Gastroesophageal sphincter (tissue), 4 donors: ENCODE data around the gene INA. TPM values are rescaled to one million over a fixed set of nuclear protein-coding genes. Genes with fewer than 3 reads are reported as not detected.
"Not testable (repeated sequence)": the region's sequence is repeated elsewhere in the genome, so short reads cannot be mapped to it uniquely, and the experiment has no call there.

Source experiments
- ATAC-seq: fragments of 150-250 bp; one replicate; pipeline ENCODE4 v1.9.1; 2016; ENCODE audit warnings: mild to moderate bottlenecking, moderate library complexity
- H3K27ac ChIP-seq, 4 donors: fragments of 200-600 bp; sonication (generic) in 3 of 4; 1 replicate in 3 of 4; 2 replicates in 1 of 4; pipeline ENCODE4 v1.5.1; 2016 to 2019
- H3K27me3 ChIP-seq: fragments of 200-600 bp; sonication (generic); one replicate; pipeline ENCODE4 v1.5.1; 2019
- H3K36me3 ChIP-seq, 2 donors: fragments of 200-600 bp; sonication (generic); one replicate each; pipeline ENCODE4 v1.5.1; 2019; ENCODE audit warnings: control low read depth in 1 of 2
- H3K4me1 ChIP-seq, 3 donors: fragments of 200-600 bp; sonication (generic); 1 replicate in 2 of 3; 2 replicates in 1 of 3; pipeline ENCODE4 v1.5.1; 2016 to 2019; ENCODE audit warnings: control low read depth in 2 of 3
- H3K4me3 ChIP-seq, 2 donors: fragments of 200-600 bp; sonication (generic); one replicate each; pipeline ENCODE4 v1.5.1; 2019; ENCODE audit warnings: mild to moderate bottlenecking in 1 of 2, moderate library complexity in 1 of 2
- H3K9me3 ChIP-seq, 3 donors: fragments of 200-600 bp; sonication (generic); one replicate each; pipeline ENCODE4 v1.5.1; 2017 to 2019; ENCODE audit warnings: control low read depth in 2 of 3
- CTCF ChIP-seq, 4 experiments: fragments of 200-600 bp in 2 of 4; fragments of 450-650 bp in 2 of 4; sonication (generic) in 1 of 4; IDR thresholded peaks; one replicate each; pipeline ENCODE4 v1.5.1; 2017 to 2019; ENCODE audit warnings: antibody characterized with exemption in 4 of 4, mild to moderate bottlenecking in 2 of 4, moderate library complexity in 2 of 4
- EP300 ChIP-seq: sonication (generic); formaldehyde crosslinking; IDR thresholded peaks from one replicate; pipeline ENCODE4 v1.6.1; 2017; ENCODE audit warnings: antibody characterized with exemption, mild to moderate bottlenecking
- POLR2A ChIP-seq, 2 donors: fragments of 450-650 bp; IDR thresholded peaks; one replicate each; pipeline ENCODE4 v1.6.1; 2017; ENCODE audit warnings: antibody characterized with exemption in 2 of 2, mild to moderate bottlenecking in 2 of 2, moderate library complexity in 1 of 2
- POLR2AphosphoS5 ChIP-seq: sonication (generic); formaldehyde crosslinking; IDR thresholded peaks from one replicate; pipeline ENCODE4 v1.6.1; 2017; ENCODE audit warnings: antibody characterized with exemption
- WGBS, 2 donors: methylation state at CpG; one replicate each; pipeline ENCODE4 v1.1.5; 2018; ENCODE audit warnings: low coverage in 1 of 2; 5-methylcytosine and 5-hydroxymethylcytosine counted together
- total RNA-seq, 4 donors: library from RNA; depleted of rRNA; stranded (reverse); fragments of >200 nt; gene quantifications; one replicate each; pipeline ENCODE4 v1.1.0, GENCODE V29; 2016

INA gene
- total RNA-seq, 4 donors from 2014 or later: 0.31 to 1.8 (median 1.2) TPM

DNA sequence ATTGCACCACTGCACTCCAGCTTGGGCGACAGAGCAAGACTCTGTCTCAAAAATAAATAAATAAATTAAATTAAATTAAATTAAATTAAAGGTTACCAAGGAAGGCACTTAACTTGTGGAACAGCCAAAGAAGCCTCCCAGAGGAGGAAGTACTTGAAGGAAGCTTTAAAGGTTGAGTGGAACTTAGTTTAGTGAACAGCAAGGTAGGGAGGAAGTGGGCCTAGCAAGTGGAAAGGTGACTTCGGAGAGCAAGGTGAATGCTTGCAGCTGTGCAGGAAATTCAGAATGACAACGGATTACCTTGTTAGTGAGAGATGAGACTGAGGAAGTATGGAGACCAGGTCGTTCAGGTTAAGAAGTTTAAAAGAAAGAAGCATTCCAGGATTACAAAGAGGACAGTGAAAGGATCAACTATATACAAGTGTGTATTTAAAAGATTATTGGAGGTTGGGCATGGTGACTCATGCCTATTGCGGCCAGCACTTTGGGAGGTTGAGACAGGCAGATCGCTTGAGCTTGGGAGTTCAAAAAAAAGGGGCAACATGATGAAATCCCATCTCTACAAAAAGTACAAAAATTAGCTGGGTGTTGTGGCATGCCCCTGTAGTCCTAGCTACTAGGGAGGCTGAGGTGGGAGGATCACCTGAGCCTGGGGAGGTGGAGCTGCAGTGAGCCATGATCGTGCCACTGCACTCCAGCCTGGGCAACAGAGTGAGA is 44.0 kb upstream of the INA start:
- H3K4me3 ChIP-seq: no peak overlapping the region
- H3K4me1 ChIP-seq: peaks cover 0 to 35% (median 5%) of the 10 kb centered on the region in 3 donors
- H3K9me3 ChIP-seq: no peaks in the 10 kb centered on the region
- ATAC-seq: no peak
- no peaks in the 10 kb centered on the region for H3K36me3 ChIP-seq
- TF ChIP-seq POLR2A (IDR thresholded peaks at IDR 0.05): no peak
- TF ChIP-seq POLR2AphosphoS5: no peak
- no peak for TF ChIP-seq CTCF (IDR thresholded peaks at IDR 0.05)
- TF ChIP-seq EP300: no peak
- no peak overlapping the region for H3K27ac ChIP-seq
- no peaks in the 10 kb centered on the region for H3K27me3 ChIP-seq
- WGBS, 2 donors: 69 to 75% methylated on average over 7 of the region's 7 CpGs

DNA sequence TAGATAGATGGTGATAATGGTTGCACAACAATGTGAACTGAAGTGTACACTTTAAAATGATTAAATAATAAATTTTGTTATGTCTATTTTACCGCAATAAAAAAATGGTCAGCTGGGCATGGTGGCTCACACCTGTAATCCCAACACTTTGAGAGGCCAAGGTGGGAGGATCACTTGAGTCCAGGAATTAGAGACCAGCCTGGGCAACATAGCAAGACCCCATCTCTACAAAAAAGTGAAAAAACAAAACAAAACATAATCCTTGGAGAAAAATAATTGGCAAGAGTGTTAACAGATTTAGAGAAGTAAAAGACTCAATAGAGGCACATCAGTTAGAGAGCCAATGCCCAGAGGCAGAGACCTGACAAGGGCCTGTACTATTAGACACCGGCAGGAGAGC is 41.2 kb upstream of the INA start:
- H3K27ac ChIP-seq: no peak overlapping the region
- TF ChIP-seq POLR2AphosphoS5 (no peak), EP300 (no peak)
- no peak for ATAC-seq
- no peaks in the 10 kb centered on the region for H3K27me3 ChIP-seq
- WGBS, 2 donors: 50 to 93% methylated on average over 1 to 2 of the region's 2 CpGs
- H3K4me3 ChIP-seq: no peak overlapping the region
- H3K9me3 ChIP-seq: no peaks in the 10 kb centered on the region
- no peaks in the 10 kb centered on the region for H3K36me3 ChIP-seq
- peaks cover 0 to 13% (median 5%) of the 10 kb centered on the region in 3 donors for H3K4me1 ChIP-seq

DNA sequence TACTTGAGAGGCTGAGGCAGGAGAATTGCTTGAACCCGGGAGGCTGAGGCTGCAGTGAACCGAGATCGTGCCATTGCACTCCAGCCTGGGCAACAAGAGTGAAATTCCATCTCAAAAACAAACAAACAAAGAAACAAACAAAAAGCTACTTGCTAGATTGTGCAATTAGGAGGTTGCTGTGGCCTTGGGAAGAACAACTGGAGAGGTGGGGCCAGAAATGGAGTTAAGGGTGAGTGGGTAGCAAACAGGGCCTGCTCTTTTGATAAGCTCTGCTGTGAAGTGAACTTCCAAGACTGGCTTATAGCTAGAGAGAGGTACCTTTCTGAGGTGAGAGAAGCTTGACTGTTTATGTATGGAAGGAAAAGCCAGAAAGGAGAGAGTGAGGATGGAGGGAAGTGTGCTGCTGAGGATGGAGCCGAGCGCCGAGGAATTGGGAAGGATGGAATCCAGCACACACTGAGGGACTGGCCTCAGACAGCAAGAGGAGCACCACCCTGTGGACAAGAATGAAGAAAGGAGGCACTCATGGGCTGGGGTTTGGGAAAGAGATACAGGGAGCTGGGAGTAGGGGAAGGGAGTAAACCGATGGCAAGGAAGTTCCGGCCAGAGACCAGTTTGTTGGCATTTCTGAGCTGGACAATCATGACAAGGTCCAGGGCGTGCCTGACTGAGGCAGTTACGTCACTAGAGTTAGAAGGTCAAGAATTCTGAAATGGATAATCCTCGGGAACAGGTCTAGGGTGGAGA is 38.3 kb upstream of the INA start:
- Histone ChIP-seq H3K27me3 (no peaks in the 10 kb centered on the region), H3K9me3 (no peaks in the 10 kb centered on the region), H3K27ac (no peak overlapping the region), H3K4me1 (peaks cover 0 to 11% (median 3%) of the 10 kb centered on the region in 3 donors), H3K4me3 (no peak overlapping the region), H3K36me3 (no peaks in the 10 kb centered on the region)
- WGBS, 2 donors: 56 to 65% methylated on average over 8 to 11 of the region's 11 CpGs
- ATAC-seq: peak; percentile 61
- TF ChIP-seq CTCF (IDR thresholded peaks at IDR 0.05) (peak in 3 of 4 experiments; percentile 15 to 41 (median 23)), POLR2AphosphoS5 (no peak)

DNA sequence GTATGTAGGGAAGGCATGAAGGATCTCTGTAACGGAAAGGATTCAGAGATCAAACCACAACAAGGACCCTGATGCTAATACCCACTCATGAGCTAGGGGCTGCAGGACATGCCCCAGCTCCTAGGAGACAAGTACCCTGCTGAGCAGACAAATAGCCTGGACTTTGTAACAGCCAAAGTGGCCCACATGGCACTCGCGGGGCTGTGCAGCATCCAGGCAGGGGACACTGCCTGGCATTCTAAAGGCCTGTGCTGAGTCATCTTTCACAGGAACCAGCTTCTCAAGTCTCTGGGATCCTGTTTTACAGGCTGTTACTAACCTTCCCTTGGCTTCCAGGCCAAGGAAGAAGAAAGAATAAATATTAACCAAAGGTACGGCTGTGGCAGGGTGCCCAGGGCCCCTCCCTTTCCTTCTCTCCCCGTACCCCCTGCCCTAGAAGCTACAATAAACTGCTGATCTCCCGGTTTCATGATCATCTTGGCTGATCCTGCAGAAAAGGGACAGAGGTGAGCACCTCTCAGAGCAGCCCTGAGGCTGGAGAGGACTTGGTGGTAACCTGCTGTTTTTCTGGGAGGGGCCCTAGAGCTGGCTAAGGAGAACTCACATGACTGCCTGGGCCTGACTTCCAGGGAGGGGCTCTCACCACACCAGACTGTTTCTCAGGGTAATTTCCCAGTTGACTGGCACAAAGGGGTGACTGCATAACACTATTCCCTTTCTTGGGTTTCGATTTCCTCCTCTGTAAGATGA is 35.5 kb upstream of the INA start:
- 35 to 48% methylated on average over 3 to 7 of the region's 7 CpGs for WGBS, 2 donors
- H3K27ac ChIP-seq: peak overlapping the region in 3 of 4 donors; percentile 64 to 73 (median 72)
- no peak for ATAC-seq
- no peaks in the 10 kb centered on the region for H3K9me3 ChIP-seq
- H3K27me3 ChIP-seq: no peaks in the 10 kb centered on the region
- TF ChIP-seq EP300 (no peak), POLR2A (IDR thresholded peaks at IDR 0.05) (no peak), POLR2AphosphoS5 (no peak), CTCF (IDR thresholded peaks at IDR 0.05) (no peak)
- peaks cover 0 to 18% (median 3%) of the 10 kb centered on the region in 3 donors for H3K4me1 ChIP-seq
- no peaks in the 10 kb centered on the region for H3K36me3 ChIP-seq
- H3K4me3 ChIP-seq: no peak overlapping the region

DNA sequence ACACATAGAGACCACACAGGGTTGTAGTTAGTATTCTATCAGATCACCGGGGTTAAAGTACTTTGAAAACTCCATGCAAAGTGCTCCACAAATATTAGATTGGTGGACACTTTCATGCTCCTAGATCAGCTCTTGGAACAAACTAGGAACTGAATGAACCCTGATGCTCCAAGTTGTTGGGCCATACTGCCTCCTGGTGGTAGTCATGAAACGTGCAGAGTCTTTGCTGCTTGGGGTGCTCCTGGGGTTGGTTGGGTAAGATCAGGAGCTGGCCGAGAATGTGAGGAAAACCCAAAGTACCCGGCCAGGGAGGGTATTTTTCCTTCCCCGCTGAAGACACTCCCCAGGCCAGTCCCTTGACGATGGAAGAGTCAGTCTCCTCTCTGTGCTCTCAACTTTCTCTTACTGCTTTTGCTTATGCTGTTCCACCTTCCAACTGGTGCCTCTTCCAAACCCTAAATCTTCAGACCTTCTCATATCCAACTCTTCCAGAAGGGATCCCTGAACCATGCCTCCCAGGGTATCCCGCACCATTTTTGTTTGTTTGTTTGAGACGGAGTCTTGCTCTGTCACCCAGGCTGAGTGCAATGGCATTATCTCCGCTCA is 32.2 kb upstream of the INA start:
- peak; percentile 87 for ATAC-seq
- TF ChIP-seq EP300: no peak
- TF ChIP-seq CTCF (IDR thresholded peaks at IDR 0.05): peak; percentile 86 to 93 (median 92)
- no peak overlapping the region for H3K27ac ChIP-seq
- 37 to 52% methylated on average over 5 to 8 of the region's 9 CpGs for WGBS, 2 donors
- H3K36me3 ChIP-seq: no peaks in the 10 kb centered on the region
- no peaks in the 10 kb centered on the region for H3K27me3 ChIP-seq
- H3K4me1 ChIP-seq: peaks cover 0 to 18% (median 3%) of the 10 kb centered on the region in 3 donors
- no peaks in the 10 kb centered on the region for H3K9me3 ChIP-seq
- no peak overlapping the region for H3K4me3 ChIP-seq

GRCh38 chr10:103245587-103245986 is 31.4 kb upstream of the INA start, which contains the start of gene RPEL1:
TSS of gene RPEL1 (plus strand) at chr10:103245887. CDS start at chr10:103245997, 110 bp downstream.
- not testable (repeated sequence) for H3K27me3 ChIP-seq, H3K4me3 ChIP-seq, H3K27ac ChIP-seq, H3K9me3 ChIP-seq, H3K36me3 ChIP-seq, ATAC-seq
- peaks cover 0 to 18% (median 3%) of the 10 kb centered on the region in 3 donors for H3K4me1 ChIP-seq
- 83% methylated on average over 7 of the region's 7 CpGs; no CpG with 5 or more reads in 1 of the 2 donors for WGBS, 2 donors
